DOHH2 (cell line): Measurements from ENCODE around the gene UPK3A.

Source experiments
- H3F3A ChIP-seq: fragments of 200-600 bp; sonication (generic), shearing (Covaris generic); 2 replicates; pipeline ENCODE4 v1.6.0; 2016; ENCODE audit warnings: antibody characterized with exemption, mild to moderate bottlenecking; ENCODE audit not compliant: control insufficient read depth, insufficient read depth
- H3K27ac ChIP-seq: fragments of 200-600 bp; sonication (generic); 2 replicates; pipeline ENCODE4 v1.5.1; 2014; ENCODE audit warnings: low read depth, mild to moderate bottlenecking, low read length, moderate library complexity
- H3K27me3 ChIP-seq: fragments of 200-600 bp; sonication (generic); 2 replicates; pipeline ENCODE4 v1.6.1; 2014; ENCODE audit warnings: mild to moderate bottlenecking, low read length, mixed read lengths; ENCODE audit not compliant: control insufficient read depth
- H3K36me3 ChIP-seq: fragments of 200-600 bp; sonication (generic); 2 replicates; pipeline ENCODE4 v1.6.1; 2014; ENCODE audit warnings: mild to moderate bottlenecking, low read length, moderate library complexity, mixed read lengths; ENCODE audit not compliant: control insufficient read depth
- H3K4me1 ChIP-seq: fragments of 200-600 bp; sonication (generic); 2 replicates; pipeline ENCODE4 v1.6.1; 2014; ENCODE audit warnings: mild to moderate bottlenecking, low read length, mixed read lengths; ENCODE audit not compliant: control insufficient read depth
- H3K4me2 ChIP-seq: fragments of 200-600 bp; sonication (generic); 2 replicates; pipeline ENCODE4 v1.6.0; 2014; ENCODE audit warnings: mild to moderate bottlenecking, low read length, moderate library complexity
- H3K4me3 ChIP-seq: fragments of 200-600 bp; sonication (generic); 2 replicates; pipeline ENCODE4 v1.5.1; 2014; ENCODE audit warnings: mild to moderate bottlenecking, low read length, mixed read lengths
- H3K79me2 ChIP-seq: fragments of 200-600 bp; sonication (generic); 2 replicates; pipeline ENCODE4 v1.6.1; 2014; ENCODE audit warnings: mild to moderate bottlenecking, low read length, mixed read lengths; ENCODE audit not compliant: control insufficient read depth
- H3K9me2 ChIP-seq: fragments of 200-600 bp; sonication (generic); replicated peaks from 2 replicates; pipeline ENCODE4 v1.6.1; 2014; ENCODE audit warnings: mild to moderate bottlenecking, low read length, mixed read lengths; ENCODE audit not compliant: control insufficient read depth
- H3K9me3 ChIP-seq: fragments of 200-600 bp; sonication (generic); 2 replicates; pipeline ENCODE4 v1.6.1; 2014; ENCODE audit warnings: antibody characterized with exemption, low read length, mixed read lengths; ENCODE audit not compliant: control insufficient read depth, insufficient read depth
- H4K20me1 ChIP-seq: fragments of 200-600 bp; sonication (generic); 2 replicates; pipeline ENCODE4 v1.6.0; 2014; ENCODE audit warnings: low read depth, mild to moderate bottlenecking, antibody characterized with exemption, low read length, moderate library complexity; ENCODE audit not compliant: control insufficient read depth, insufficient read depth
- EZH2phosphoT487 ChIP-seq: fragments of 200-600 bp; sonication (generic); IDR thresholded peaks from 2 replicates; pipeline ENCODE4 v1.6.1; 2017; ENCODE audit warnings: borderline replicate concordance, mild to moderate bottlenecking, antibody characterized with exemption, low read length, moderate library complexity, mixed read lengths
- TF ChIP-seq, protein P1 (sequence below): fragments of 200-600 bp; sonication (generic); IDR thresholded peaks from one replicate; pipeline ENCODE4 v1.5.1; 2014; ENCODE audit warnings: antibody characterized with exemption, mild to moderate bottlenecking, low read depth, low read length; ENCODE audit not compliant: poor library complexity, severe bottlenecking

The UPK3A gene

DNA sequence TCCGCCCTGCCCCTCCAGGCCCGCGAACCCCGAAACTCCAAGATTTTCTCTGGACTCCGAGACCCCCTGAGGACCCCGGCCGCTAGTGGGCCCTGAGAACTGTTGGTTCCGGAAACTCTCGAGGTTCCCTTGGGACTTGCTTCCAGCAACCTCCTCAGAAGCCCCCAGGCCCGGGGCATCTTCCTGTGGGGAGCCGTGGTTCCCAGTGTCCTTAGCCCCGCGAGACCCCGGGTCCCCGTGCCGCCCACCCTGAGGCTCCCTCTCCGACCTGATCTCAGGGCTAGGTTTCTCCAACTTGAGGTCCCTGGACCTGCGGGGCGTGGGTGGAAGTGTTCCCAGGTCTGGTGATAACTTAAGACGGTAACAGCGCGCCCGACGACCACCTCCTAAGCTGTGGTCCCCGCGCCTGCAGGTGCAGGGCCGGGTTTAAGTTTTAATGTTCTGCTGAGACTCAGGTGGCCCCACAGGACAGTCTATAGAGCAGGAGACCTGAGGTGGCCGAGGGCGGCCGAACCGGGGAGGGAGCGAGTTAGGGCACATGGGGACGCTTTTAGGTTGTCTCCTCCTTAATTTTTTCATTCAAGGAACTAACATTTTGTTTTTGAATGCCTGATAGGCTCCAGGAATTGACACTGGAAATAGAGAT, 25.7 kb downstream of the UPK3A start:
- Histone ChIP-seq H3K27ac (peak overlapping the region; percentile 56), H3K9me2 (no peaks in the 10 kb centered on the region), H3K36me3 (peaks cover 4% of the 10 kb centered on the region; the same call in 1 of the 2 replicates), H3K4me3 (peak overlapping the region; percentile 77), H3K4me2 (peak overlapping the region; percentile 93), H3K9me3 (no peaks in the 10 kb centered on the region), H3K4me1 (peaks cover 19% of the 10 kb centered on the region), H3K79me2 (peaks cover 40% of the 10 kb centered on the region), H4K20me1 (peaks cover 5% of the 10 kb centered on the region; the same call in 1 of the 2 replicates), H3K27me3 (no peaks in the 10 kb centered on the region), H3F3A (no peaks in the 10 kb centered on the region)
- TF ChIP-seq, protein P1, sequence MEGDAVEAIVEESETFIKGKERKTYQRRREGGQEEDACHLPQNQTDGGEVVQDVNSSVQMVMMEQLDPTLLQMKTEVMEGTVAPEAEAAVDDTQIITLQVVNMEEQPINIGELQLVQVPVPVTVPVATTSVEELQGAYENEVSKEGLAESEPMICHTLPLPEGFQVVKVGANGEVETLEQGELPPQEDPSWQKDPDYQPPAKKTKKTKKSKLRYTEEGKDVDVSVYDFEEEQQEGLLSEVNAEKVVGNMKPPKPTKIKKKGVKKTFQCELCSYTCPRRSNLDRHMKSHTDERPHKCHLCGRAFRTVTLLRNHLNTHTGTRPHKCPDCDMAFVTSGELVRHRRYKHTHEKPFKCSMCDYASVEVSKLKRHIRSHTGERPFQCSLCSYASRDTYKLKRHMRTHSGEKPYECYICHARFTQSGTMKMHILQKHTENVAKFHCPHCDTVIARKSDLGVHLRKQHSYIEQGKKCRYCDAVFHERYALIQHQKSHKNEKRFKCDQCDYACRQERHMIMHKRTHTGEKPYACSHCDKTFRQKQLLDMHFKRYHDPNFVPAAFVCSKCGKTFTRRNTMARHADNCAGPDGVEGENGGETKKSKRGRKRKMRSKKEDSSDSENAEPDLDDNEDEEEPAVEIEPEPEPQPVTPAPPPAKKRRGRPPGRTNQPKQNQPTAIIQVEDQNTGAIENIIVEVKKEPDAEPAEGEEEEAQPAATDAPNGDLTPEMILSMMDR, result no peak
- no peak for TF ChIP-seq EZH2phosphoT487

DNA sequence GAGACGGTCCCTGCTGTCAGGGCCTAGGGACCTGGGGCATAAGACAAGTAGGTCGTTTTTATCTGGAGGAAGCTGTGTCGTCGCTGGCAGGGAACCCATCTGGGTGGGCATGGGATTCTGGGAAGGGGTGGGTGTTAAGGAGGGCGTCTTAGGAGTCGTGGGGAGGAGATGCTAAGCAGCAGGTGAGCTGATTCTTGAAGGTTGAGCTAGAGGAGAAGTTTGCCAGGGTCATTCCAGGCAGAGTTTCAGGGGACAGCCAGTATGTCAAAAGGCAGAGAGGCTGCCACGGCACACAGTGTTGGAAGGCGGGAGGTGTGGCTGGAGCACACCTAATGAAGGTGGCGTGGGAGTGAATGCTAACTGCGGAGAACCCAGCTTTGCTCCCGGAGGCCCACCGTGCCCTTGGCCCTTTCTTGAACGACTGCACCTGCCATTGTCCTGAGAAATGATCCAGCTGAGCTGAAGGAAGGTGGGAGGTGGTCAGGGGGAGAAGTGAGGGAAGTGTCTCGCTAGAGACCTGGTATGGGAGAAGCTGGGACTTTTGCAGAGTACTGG, 26.3 kb downstream of the UPK3A start:
- Histone ChIP-seq H3K4me2 (peak overlapping the region; percentile 93), H3F3A (no peaks in the 10 kb centered on the region), H3K79me2 (peaks cover 46% of the 10 kb centered on the region), H3K9me3 (no peaks in the 10 kb centered on the region), H3K9me2 (no peaks in the 10 kb centered on the region), H4K20me1 (peaks cover 5% of the 10 kb centered on the region; the same call in 1 of the 2 replicates), H3K27ac (no peak overlapping the region), H3K4me3 (peak overlapping the region; percentile 77), H3K27me3 (no peaks in the 10 kb centered on the region), H3K36me3 (peaks cover 4% of the 10 kb centered on the region; the same call in 1 of the 2 replicates), H3K4me1 (peaks cover 19% of the 10 kb centered on the region)
- TF ChIP-seq EZH2phosphoT487, result no peak
- TF ChIP-seq, protein P1, result no peak

DNA sequence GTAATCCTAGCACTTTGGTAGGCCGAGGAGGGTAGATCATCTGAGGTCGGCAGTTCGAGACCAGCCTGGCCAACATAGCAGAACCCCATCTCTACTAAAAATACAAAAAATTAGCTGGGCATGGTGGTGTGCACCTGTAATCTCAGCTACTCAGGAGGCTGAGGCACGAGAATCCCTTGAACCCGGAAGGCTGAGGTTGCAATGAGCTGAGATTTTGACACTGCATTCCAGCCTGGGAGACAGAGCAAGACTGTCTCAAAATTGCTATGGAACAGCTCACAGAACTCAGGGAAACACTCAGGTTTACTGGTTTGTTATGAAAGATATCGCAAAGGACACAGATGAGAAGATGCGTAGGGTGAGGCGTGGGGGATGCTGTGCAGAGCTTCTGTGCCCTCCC, 27.7 kb downstream of the UPK3A start:
- no peak for TF ChIP-seq EZH2phosphoT487
- TF ChIP-seq, protein P1, result no peak
- Histone ChIP-seq H4K20me1 (peaks cover 5% of the 10 kb centered on the region; the same call in 1 of the 2 replicates), H3K36me3 (peaks cover 4% of the 10 kb centered on the region; the same call in 1 of the 2 replicates), H3F3A (no peaks in the 10 kb centered on the region), H3K27ac (no peak overlapping the region), H3K4me3 (no peak overlapping the region), H3K27me3 (no peaks in the 10 kb centered on the region), H3K4me1 (peaks cover 19% of the 10 kb centered on the region), H3K9me2 (no peaks in the 10 kb centered on the region), H3K9me3 (no peaks in the 10 kb centered on the region), H3K4me2 (no peak overlapping the region), H3K79me2 (peaks cover 58% of the 10 kb centered on the region)
